ENCODE measurements around the gene EPG5.
"Not testable (repeated sequence)": the region's sequence is repeated elsewhere in the genome, so short reads cannot be mapped to it uniquely, and the experiment has no call there.

The EPG5 gene

DNA sequence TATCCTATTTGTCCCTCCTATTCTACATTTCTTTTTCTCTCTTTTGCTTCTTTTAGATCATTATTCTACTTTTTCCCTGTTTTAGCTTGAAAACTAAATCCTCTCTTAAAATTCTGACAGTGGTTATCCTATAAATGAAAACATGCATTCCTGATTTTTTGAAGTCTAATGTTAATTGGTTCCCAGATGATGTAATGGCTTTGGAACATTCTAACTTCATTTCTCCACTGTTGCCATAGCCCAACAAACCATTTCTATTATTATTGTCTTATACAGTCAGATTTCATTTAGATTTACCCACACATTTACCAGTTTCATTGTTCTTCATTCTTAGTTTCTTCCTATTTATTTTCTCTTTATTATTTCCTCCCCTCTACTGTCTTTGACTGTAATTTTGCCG is 105.2 kb downstream of the EPG5 start:
- no peak for DNase-seq

DNA sequence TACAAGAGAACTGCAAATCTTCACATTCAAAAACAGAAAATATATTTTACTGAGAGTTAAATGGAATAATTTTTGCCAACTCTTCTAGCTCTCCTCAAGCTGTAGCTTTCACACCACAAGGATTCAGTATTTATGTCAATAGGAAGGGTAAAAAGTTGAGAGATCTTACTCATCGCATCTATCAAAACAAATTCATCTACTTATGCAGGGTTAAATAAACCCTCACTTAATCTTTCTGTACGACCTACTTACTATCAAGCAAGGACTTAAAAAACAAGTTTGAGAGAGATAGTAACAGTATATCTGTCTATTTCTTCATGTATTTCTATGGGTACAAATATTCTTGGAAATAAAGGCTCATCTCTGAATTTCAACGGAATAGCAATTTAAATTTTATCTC is 106.2 kb downstream of the EPG5 start:
- no peak for DNase-seq

DNA sequence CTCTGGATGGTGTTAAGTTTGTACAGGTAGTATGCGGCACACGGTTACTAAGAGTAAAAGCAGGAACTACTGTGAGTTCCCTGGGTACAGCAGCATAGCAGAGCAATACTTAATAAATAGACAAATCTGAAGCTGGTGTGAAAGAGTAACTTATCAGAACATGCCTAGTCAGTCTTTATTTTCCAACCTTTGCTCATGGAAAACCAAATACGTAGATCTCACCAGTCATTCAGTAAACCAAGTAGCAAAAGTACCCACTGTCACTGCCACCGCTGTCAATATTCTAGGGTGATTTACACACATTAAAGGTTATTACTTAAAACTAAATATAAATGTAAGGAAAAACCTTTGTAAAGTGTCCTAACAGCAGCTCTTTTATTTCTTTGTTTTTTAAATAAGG is 106.6 kb downstream of the EPG5 start:
- DNase-seq = no peak

DNA sequence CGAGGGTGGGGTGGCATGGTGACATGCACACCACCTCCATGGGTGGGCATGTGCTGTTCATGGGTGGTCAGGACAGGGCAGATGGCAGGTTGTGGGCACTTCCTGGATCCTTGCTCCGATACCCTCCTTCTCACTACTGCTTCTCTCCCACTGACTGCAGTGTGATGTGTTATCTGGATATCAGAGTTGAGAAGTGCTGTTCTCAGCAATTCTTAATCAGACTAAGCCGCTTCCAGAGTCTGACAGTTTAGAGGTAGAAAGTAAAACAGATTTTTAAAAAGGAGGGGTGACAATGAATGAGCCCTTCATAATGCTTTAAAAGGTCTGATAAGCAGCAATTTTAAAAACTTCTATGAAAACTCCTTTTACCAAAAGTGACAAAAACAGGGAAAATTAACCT is 107.8 kb downstream of the EPG5 start:
- DNase-seq = no peak

DNA sequence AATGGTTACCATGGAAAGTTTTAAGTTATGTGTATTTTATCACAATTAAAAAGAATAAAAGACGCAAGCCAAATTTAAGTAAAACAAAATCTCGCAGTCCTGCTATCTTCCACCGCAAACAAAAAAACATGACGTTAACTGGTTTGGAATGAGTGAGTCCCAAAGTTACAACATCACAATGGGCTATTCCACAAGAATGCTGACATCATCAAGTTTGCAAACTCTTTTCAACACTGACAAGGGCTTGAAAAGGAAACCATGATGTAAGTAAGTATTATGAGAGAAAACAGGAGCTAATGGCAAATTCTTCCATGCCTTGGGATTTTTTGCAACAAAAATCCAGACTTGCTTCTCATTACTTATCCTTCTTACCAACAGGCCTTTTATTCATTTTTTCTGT is 110.6 kb downstream of the EPG5 start:
- DNase-seq = no peak

DNA sequence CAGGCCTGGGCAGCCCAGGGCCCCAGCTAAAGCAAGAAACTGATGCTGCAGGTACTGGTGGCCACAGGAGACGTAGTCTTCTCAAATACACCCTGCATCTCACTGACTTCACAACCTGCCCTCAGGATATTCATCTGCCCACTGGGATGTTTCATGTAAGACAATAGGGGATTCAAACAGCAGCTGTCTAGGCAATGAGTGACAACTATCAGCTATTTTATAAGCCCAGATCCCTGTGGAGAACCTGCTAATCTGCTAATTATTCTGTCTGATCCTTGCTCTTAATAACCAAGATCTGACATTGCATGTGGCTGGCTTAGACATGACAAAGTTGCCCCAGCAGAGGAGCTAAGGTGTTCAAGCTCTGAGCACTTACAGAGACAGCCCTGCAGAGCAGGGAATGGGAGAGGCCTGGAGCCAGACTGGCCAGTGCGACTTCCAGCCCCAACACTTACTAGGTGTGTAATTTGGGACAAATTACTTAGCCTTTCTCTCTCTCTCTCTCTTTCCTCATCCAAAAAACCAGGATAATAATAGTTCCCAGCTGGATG is 113.0 kb downstream of the EPG5 start:
- no peak for DNase-seq

DNA sequence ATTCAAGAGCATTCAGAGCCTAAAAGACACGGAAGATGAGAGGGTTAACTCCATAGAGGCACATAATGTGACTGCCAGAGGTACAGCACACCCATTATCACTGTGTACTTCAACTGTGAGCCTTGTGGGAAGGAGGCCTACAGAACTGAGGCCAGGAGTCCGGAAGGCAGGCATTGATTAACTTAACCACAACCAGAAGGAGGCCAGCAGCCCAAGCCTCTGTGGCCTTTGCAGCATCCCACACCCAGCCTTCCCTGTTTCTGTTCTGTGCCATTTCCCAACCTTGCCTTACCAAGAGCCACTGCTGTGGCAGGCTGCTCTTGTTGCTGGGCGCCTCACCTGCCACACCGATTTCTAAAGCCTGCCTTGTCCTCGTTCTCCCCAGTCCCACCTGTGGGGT is 114.5 kb downstream of the EPG5 start:
- no peak for DNase-seq

DNA sequence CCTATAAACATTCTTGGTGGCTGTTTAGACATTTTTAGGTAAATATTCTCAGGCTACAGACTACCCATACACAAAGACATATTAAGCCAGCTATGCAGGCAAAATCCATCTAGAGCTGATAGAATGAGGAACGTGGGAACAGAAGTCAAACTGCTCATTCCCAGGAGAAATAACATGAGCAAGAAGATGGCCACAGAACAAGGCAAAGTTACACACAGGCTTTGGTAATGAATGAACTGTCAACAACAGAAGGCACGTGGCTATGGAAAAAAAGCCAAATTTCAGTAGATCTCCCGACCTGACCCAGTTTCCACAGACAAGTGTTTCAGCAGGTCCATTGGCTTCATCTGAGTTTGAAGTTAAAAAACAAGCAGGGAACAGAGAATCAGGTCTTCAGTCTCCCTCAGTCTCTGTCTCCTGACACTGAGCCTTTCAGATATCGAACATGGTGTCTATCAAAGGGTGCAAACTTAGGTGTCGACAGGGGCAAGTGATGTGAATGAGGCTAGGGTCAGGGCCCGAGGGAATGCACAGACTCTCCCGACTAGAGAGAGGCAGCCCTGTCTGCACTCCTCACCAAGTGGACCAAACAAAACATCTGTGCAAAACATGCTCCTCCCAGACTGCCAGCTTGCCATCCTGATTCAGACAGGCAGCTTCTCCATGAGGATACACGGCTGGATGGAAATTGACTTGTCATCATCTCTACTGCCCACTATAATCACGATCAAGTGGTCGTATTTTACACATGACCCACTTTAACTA is 115.8 kb downstream of the EPG5 start:
- DNase-seq = no peak

DNA sequence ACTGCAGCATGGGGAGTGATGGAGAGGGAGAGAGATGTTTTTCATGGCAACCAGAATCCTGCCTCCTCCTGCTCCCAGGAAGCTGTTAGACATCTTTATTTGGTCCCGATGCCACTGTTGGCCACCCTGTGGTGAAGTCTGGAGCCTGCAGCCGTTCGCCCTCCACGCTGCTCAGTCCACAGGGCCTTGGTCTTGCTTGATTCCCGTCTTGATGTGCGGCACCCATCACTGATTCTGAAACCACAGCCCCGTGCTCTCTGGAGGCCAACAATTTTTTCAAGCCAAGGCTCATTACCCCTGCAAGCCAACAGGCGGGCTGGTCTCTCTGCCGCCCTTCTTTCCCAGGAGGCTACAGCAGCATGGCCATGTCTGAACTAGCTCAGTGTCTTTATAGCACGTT is 117.1 kb downstream of the EPG5 start:
- no peak for DNase-seq

DNA sequence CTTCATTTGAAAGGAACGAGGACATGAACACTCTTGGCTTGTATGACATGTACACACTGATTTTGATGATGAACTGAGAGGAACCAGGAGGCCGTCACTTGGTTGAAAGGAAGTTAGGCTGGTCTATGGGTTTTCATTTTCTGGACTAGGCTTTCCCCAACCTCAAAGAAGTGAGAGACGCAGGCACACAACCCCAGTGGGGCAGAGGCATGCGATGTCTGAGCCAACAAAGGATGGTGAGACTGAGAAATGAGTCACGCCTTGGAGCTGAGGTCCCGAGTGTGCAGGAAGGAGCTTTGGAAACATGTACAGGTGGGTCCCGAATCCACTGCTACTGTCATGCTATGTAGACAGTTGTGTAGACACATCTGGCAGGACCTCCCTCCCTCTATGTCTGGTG is 117.6 kb downstream of the EPG5 start:
- DNase-seq = no peak

DNA sequence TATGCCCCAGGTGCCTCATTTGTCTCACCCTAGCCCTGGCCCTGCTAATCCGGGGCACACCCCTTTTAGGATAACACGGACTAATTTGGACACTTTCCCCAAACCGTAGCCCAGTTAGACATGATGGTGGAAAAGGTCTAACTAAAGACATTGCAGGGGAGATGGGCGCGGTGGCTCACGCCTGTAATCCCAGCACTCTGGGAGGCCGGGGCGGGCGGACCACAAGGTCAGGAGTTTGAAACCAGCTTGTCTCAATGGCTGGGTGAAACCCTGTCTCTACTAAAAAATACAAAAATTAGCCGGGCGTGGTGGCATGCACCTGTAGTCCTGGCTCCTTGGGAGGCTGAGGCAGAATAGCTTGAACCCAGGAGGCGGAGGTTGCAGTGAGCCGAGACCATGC is 118.5 kb downstream of the EPG5 start:
- not testable (repeated sequence) for DNase-seq

DNA sequence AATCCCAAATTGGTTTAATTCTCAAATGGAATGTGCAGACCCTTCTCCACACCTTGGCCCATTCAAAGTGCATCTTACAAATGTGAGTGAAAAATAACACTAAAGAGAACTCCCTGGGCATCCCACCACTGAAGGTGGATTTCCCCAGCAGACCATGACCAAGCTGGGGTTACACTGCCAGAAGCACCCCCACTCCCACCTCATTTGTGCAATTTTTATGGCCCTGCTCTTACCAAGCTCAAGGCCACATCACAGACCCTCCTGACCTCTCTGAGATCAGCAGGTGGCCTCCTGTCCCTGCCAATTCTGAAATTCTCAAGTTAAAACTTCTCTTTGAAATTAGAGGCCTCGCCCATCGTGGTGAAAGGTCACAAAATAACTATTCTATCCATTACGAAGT is 120.0 kb downstream of the EPG5 start:
- DNase-seq = no peak

DNA sequence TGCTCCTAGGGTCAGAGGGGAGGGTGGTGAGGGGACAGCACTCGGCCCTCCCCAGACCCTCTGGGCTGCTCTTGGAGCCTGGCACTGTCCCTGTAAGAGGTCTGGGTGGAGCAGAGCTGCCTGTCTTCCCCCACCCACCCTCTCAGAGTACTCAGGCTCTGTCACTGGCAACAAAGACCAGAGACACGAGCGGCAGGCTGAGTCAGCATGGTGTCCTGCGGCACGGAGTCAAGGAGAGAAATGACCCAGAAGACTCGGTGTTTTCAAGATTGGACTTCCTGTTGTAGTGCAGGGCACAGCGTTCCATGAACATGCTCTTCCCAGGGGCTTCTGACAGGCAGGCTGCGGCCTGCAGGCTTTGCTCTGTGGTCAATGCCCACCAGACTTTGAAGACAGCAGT is 121.7 kb downstream of the EPG5 start:
- DNase-seq = no peak

DNA sequence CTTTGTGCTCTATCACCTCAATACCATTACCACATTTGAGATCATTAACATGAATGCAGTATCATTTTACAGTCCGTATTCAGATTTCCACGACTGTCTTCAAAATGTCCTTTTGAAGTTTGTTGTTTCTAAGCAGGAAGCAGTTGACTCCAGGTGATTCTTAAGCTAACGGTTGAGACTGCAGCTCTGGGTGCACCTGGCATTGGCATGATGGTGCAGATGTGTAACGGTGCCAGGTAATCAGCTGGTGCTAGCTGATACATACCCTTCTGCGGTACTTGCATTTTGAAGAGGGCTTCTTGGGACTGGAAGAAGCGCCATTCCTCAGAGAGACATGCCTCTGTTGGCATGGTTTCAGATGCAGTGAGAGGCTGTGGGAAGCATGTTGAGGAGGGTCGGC is 122.2 kb downstream of the EPG5 start:
- DNase-seq = peak; percentile 74

DNA sequence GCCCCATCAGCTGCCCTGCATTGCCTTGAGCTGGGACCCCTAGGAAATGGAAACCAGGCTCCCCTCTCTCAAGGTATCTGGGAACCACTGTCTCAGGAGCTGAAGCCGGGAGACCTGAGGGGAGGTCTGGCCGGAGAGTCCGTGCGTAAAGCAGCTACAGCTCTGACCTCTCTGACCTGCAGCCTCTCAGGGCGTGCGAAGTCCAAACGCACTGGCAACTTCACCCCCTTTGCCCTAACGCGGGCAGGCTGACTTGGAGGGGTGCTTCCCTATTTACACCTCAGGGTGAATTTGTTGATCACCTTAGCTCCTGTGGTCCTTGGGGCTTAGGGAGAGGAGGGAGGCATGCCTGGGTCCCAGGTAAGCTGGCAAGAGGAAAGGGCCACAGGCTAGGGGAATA is 124.1 kb downstream of the EPG5 start:
- DNase-seq = no peak

DNA sequence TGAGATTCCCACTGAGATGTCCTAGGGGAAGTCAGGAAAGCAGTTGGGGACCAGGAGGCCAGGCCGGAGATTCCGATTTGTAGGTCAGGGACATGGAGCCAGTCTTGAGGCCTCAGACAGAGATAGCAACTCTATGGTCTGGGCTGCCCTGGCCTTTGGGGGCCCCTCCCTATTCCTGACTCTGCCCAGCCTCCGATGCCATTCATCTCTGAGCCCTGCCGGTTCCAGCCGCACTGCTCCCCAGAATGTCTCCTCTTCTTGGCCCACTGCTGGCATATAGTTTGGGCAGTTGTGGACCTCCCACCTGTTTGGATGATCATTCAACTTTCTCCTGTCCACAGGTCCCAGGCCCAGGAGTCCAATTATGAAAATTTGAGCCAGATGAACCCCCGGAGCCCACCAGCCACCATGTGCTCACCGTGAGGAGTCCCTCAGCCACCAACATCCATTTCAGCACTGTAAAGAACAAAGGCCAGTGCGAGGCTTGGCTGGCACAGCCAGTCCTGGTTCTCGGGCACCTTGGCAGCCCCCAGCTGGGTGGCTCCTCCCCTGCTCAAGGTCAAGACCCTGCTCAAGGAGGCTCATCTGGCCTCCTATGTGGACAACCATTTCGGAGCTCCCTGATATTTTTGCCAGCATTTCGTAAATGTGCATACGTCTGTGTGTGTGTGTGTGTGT is 125.2 kb downstream of the EPG5 start:
- no peak for DNase-seq

DNA sequence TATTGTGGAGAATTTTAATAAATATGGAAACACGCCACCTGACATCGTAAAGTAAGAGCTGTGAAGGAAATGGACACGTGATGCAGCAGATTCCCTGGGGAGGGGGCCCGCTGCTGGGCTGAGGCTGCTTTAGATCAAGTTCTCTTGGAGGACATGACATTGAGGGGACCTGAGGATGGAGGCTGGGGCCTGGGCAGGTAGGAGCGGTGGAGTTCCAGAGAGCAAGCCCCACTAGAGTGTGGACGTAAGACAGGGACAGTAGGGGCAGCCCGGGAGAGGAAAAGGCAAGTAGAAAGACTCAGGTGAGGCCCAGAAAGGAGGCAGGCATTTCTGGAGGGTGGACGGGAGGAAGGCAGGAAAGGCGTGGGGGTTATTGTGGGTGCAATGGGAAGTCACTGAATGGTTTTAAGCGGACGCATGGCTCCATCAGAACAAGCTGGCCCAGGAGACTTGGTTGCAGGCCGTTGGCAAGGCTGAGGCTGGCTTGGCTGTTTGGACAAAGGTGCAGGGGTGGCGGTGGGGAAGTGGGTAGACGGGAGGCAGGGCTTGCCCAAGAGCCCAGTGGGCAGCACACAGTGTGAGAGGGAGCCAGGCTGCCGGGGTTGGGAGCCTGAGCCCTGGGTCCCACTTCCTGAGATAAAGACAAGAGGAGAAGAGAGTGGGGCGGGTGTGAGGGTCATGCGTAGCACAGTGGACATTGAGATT is 125.9 kb downstream of the EPG5 start:
- no peak for DNase-seq

DNA sequence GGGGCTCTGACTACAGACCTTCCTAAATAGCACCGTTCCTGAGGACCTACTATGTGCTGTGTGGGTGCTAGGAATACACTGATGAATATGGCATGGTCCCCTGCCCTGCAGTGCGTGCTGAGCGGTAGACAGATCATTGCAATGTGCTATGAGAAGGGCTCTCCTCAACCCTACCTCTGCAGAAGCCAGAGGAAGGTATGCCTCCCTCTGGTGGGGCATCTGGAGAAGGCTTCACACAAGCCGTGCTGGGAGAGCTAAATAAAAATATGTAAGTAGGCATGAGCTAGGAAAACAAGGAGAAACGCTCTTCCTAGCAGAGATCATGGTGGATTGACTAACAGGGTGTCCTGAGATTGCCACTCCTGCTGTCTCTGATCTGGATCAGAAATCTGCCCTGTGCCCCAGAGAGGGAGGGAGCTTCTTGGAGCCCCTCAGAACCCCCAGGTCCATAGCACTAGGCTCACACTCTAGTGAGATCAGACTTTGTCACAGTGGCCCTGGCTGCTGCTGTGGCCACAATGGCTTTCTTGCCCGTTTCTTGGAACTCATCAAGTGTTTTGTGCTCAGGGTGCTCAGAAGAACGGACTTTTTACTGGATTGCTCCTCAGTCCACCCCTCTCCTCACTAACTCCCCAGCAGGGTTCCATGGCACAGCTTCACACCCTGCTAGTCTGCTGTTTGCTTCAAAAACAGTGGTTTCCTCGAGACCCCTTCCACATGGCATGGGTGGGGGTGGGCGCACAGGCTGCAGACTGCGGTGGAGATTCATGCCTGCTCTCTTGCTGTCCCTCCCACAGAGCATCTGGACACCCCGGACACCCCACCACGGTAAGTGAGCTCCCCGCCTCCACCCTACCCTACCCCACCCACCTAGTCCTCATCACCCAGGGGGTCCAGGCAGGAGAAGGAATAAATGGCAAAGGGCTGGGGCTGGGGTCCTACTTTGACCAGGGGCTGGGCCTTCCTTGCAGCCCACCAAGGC is 127.4 kb downstream of the EPG5 start:
- peak; percentile 35 for DNase-seq

DNA sequence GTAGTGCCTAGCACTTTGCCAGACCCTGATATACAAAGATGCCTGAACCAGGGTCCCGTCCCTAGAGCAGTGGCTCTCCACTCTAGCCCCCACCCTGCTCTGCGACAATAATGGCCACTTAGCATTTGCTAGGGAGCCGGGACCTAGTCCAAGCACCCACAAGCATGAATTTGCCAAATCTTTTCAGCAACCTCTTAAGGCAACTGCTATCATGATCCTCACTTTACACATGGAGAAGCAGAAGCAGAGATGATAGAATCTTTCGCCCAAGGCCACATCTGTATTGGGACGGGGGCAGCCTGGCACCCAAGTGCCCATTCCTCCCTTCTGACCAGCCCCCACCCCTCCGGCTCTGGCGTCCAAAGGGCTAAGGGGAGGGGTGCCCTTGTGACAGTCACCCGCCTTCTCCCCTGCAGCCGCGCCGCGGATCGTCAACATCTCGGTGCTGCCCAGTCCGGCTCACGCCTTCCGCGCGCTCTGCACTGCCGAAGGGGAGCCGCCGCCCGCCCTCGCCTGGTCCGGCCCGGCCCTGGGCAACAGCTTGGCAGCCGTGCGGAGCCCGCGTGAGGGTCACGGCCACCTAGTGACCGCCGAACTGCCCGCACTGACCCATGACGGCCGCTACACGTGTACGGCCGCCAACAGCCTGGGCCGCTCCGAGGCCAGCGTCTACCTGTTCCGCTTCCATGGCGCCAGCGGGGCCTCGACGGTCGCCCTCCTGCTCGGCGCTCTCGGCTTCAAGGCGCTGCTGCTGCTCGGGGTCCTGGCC is 128.6 kb downstream of the EPG5 start:
- DNase-seq = peak; percentile 32

DNA sequence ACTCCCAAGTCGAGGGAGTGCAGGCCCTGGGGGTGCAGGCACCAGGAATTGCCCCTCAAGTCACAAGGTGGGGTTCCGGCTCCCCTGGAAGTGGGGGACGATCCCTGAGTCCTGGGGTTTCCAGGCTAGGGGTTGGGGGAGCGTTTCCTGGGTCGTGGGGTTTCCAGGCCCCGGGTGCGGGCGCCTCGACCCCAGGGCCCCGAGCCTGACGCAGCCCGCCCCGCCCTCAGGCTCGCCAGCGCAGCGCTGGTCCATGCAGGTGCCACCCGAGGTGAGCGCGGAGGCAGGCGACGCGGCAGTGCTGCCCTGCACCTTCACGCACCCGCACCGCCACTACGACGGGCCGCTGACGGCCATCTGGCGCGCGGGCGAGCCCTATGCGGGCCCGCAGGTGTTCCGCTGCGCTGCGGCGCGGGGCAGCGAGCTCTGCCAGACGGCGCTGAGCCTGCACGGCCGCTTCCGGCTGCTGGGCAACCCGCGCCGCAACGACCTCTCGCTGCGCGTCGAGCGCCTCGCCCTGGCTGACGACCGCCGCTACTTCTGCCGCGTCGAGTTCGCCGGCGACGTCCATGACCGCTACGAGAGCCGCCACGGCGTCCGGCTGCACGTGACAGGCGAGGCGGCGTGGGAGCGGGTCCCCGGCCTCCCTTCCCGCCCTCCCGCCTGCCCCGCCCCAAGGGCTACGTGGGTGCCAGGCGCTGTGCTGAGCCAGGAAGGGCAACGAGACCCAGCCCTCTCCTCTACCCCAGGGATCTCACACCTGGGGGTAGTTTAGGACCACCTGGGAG is 129.7 kb downstream of the EPG5 start:
- no peak for DNase-seq
